Femur (tissue), 1 donor: ENCODE measurements around the gene E4F1.
"Not testable (repeated sequence)": the region's sequence is repeated elsewhere in the genome, so short reads cannot be mapped to it uniquely, and the experiment has no call there.

Source experiments
- DNase-seq: peaks from one replicate; pipeline ENCODE4 v3.0.0-alpha.2; 2017

E4F1 gene

DNA sequence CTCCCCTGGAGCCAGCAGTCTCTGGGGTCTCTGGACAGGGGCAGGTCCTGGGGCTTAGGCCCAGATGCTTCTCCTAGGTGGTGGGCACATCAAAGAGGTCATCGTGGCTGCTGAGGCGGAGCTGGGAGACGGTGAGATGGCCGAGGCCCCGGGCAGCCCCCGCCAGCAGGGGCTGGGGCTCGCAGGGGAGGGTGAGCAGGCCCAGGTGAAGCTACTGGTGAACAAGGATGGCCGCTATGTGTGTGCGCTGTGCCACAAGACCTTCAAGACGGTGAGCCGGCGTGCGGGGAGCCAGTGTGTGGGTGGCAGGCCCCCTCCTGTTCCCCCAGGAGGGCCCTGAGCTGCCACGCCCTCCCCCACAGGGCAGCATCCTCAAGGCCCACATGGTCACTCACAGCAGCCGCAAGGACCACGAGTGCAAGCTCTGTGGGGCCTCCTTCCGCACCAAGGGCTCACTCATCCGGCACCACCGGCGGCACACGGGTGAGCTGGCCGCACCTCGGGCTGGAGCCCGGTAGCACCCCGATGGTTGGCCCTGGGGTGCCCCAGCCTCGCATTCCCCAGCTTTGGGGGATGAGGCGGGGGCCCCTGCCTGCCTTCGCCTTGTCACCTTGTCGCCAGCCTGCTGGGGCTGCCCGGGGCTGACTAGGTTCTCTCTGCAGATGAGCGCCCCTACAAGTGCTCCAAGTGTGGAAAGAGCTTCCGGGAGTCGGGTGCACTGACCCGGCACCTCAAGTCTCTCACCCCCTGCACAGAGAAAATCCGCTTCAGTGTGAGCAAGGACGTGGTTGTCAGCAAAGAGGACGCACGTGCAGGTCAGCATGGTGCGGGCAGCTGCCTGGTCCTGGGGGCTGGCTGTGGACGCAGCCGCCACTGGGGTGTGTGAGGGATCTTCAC, 9.0 kb downstream of the E4F1 start:
- DNase-seq, result no peak

- DNase-seq, result no peak
These were observed 9.8 kb downstream of the E4F1 start for GRCh38 chr16:2233046-2233775.

- no peak for DNase-seq
These were observed 10.8 kb downstream of the E4F1 start for GRCh38 chr16:2233872-2234812.

- DNase-seq, result no peak
These were observed 11.4 kb downstream of the E4F1 start for GRCh38 chr16:2234813-2235170.

- no peak for DNase-seq
These were observed 11.9 kb downstream of the E4F1 start for GRCh38 chr16:2235234-2235651.

DNA sequence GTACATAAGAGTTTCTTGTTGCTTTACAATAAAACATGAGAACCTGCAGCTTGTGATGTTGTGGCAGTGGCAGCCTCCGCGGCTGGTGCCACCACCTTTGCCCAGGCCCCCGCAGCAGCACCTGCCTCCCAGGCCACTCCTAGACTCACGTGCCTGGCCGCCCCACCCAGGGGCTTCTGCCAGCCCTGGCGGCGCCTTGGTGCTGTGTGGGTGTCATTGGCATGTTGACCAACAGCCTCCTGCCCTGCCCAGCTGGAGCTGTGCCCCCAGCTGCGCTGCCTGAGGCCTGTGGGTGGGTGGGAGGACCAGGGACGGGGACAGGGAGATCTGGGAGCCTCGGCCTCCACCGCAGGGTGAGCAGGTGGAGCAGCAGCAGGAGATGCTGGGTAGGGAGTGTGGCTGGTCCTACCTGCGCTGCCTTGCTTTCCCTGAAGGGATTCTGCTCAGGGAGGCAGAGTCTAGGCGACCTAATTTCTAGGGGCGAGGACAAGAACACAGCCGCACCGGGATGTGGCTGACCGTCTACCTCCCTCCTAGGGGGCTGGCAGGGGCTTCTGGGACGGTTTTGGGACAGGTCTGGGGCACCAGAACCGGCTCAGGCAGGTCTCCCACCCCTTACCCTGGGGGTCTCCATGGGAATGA, 12.4 kb downstream of the E4F1 start:
- no peak for DNase-seq

- DNase-seq, result peak; percentile 60
These were observed 13.1 kb downstream of the E4F1 start, which contains the start of gene DNASE1L2 for GRCh38 chr16:2236337-2237101. Gene DNASE1L2, plus strand, starts transcription at chr16:2236444. Its CDS starts 373 bp downstream, at chr16:2236817.

- no peak for DNase-seq
These were observed 13.7 kb downstream of the E4F1 start for GRCh38 chr16:2237102-2237482.

DNA sequence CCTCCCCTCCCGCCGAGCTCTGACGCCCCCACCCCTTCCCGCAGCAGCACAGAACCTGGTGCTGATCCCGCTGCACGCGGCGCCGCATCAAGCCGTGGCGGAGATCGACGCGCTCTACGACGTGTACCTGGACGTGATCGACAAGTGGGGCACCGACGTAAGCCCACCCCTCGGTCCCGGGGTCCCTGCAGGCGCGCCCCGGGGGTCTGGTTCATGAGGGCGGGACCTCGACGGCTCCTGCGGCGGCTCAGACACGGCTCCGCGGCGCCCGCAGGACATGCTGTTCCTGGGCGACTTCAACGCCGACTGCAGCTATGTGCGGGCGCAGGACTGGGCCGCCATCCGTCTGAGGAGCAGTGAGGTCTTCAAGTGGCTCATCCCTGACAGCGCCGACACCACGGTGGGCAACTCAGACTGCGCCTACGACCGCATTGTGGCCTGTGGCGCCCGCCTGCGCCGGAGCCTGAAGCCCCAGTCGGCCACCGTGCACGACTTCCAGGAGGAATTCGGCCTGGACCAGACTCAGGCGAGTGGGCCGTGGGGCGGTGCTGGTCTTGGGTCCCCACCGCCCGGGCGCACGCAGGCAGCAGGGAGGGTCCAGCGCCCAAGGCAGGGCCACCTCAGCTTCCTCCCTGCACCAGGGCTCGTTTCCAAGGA, 14.2 kb downstream of the E4F1 start:
- no peak for DNase-seq

GRCh38 chr16:2238150-2238837, 14.9 kb downstream of the E4F1 start:
- no peak for DNase-seq

- no peak for DNase-seq
These were observed 15.7 kb downstream of the E4F1 start for GRCh38 chr16:2238838-2239675.

DNA sequence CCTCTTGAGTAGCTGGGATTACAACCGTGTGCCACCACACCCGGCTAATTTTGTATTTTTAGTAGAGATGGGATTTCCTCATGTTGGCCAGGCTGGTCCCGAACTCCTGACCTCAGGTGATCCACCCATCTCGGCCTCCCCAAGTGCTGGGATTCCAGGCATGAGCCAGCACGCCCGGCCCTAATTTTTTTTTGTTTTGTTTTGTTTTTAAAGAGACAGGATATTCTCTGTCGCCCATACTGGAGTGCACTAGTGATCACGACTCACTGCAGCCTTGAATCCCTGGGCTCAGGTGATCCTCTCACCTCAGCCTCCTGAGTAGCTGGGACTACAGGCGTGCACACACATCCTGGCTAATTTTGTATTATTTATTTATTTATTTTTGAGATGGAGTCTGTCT, 16.9 kb downstream of the E4F1 start:
- not testable (repeated sequence) for DNase-seq

DNA sequence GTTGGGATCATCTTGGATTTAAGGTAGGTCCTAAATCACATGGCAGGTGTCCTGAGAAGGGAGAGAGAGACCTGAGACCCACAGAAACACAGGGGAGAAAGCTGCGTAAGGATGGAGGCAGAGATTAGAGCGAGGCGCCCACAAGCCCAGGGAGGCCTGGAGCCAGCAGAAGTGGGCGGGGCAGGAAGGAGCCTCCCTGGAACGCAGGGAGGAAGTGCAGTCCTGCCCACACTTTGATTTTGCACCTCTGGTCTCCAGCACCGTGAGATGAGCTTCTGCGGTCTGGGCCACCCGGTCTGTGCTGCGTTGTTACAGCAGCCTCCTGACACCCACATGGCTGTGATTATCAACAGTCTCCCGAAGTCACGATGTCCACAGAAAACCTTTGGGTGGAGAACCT, 19.2 kb downstream of the E4F1 start:
- DNase-seq, result no peak

GRCh38 chr16:2243031-2243528, 19.7 kb downstream of the E4F1 start:
- no peak for DNase-seq

DNA sequence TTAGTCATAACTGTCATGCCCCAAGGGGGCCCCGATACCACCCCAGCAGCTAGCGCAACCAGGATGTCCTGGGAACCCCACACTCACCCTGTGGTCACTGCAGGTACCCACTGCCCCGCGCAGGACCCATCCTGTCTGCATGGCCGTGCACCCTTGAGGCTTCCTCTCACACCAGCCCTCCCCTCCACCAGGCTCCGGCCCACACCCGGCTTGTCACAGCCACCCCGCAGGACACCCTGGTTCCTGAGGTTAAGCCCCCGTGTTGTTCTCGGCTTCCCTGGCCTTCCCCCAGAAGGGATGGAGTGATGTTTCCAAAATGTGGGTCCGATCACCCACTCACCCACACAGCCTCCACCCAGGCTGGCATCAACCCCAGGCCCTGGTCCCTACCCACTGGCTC, 20.4 kb downstream of the E4F1 start:
- DNase-seq, result no peak

- DNase-seq, result no peak
These were observed 20.9 kb downstream of the E4F1 start for GRCh38 chr16:2244301-2244700.

DNA sequence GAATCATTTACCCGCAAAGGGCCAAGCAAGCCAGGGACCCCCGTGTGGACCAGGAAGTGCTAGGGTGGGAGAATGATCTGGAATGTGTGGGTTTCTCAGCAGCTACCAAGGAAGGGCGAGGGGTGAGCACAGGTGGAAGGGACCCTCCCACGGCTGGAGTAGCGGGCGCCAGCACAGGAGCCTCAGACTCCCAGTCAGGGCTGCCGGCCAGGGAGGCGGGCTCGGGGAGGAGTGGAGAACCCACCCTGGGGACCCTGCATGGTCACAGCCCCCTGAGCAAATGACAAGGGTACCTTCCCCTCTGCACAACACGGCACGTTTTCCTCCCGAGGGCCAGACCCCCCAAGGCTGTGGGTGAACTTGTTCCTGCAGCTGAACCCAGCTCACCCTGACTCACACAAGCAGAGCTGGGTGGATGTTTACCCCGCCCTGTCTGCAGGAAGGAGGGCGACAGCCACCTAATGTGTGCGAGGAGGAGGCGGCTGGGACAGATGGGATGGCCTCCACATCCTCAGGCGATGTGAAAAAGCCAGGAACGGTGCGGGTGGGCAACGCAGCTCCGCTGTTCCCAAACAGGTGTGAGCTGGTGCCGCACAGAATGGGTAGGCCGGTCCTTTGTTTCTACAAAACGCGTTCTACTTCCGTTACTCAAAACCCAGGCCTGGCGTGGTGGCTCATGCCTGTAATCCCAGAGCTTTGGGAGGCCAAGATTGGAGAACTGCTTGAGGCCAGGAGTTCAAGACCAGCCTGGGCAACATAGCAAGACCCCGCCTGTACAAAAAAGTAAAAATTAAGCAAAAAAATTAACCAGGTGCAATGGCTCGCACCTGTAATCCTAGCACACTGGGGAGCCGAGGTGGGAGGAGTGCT, 21.8 kb downstream of the E4F1 start:
- no peak for DNase-seq

DNA sequence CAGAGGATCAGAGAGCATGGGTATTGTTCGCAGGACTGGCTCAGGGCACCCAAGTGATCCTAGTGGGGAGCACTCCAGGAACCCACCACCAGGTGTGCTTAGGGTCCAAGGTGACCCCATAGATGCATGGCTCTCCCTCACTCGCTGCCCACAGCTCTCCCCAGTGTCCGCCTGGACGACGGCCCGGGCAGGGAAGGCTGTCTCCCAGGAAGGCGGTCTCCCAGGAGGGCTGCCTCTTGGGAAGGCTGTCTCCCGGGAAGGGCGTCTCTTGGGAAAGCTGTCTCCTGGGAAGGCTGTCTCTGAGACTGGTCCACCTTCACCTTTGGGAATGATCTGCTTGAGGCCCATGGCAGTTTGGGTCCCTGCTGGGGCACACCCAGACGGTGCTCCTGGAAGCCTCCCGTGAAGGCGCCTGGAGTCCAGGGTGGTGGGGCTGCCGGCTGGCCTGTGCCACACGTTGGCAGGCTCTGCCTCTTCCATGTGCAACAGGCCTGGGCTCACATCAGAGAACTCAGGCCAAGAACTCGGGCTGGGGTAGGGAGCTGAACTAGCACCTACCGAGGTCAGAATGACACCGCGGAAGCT, 23.0 kb downstream of the E4F1 start:
- no peak for DNase-seq
